GM19328 (cell line): ENCODE results near the gene APBA2.

Source experiments
- ATAC-seq: cut with Tn5 transposase; IDR thresholded peaks from one replicate; pipeline ENCODE4 v1.9.1; 2021; ENCODE audit warnings: mild to moderate bottlenecking, moderate library complexity; ENCODE audit not compliant: unreplicated experiment

APBA2 gene

GRCh38 chr15:28933710-28934445 lies 48.1 kb downstream of the APBA2 start:
- no peak for ATAC-seq

GRCh38 chr15:28934645-28935044 lies 48.9 kb downstream of the APBA2 start:
- no peak for ATAC-seq

- no peak for ATAC-seq
Measured at GRCh38 chr15:28935316-28935715, 49.5 kb downstream of the APBA2 start.

- ATAC-seq: no peak
Measured at GRCh38 chr15:28936081-28936480, 50.3 kb downstream of the APBA2 start.

GRCh38 chr15:28936481-28936881 lies 50.7 kb downstream of the APBA2 start:
- ATAC-seq: no peak

GRCh38 chr15:28937271-28937670 lies 51.5 kb downstream of the APBA2 start:
- ATAC-seq: no peak

GRCh38 chr15:28942046-28942445 lies 56.3 kb downstream of the APBA2 start:
- ATAC-seq: no peak

GRCh38 chr15:28942571-28942970 lies 56.8 kb downstream of the APBA2 start:
- ATAC-seq: no peak

GRCh38 chr15:28943146-28943545 lies 57.4 kb downstream of the APBA2 start:
- ATAC-seq: no peak

- no peak for ATAC-seq
Measured at GRCh38 chr15:28943611-28944230, 57.9 kb downstream of the APBA2 start.

- ATAC-seq: no peak
Measured at GRCh38 chr15:28944286-28944685, 58.5 kb downstream of the APBA2 start.

- ATAC-seq: no peak
Measured at GRCh38 chr15:28944696-28945300, 59.0 kb downstream of the APBA2 start.

GRCh38 chr15:28945626-28946230 lies 60.0 kb downstream of the APBA2 start:
- no peak for ATAC-seq

- ATAC-seq: no peak
Measured at GRCh38 chr15:28946803-28947202, 61.0 kb downstream of the APBA2 start.

- no peak for ATAC-seq
Measured at GRCh38 chr15:28947221-28947674, 61.5 kb downstream of the APBA2 start.

- ATAC-seq: no peak
Measured at GRCh38 chr15:28948036-28948435, 62.3 kb downstream of the APBA2 start.

GRCh38 chr15:28950916-28951315 lies 65.1 kb downstream of the APBA2 start:
- no peak for ATAC-seq

GRCh38 chr15:28952666-28953491 lies 67.1 kb downstream of the APBA2 start:
- ATAC-seq: no peak

GRCh38 chr15:28953573-28954195 lies 67.9 kb downstream of the APBA2 start:
- ATAC-seq: no peak

GRCh38 chr15:28954466-28955159 lies 68.8 kb downstream of the APBA2 start:
- no peak for ATAC-seq
